Anterior cingulate cortex (tissue), 58 donors: ENCODE data around the gene RIGI.
"Not testable (repeated sequence)": the region's sequence is repeated elsewhere in the genome, so short reads cannot be mapped to it uniquely, and the experiment has no call there.

ENCODE experiments used
- DNase-seq, 58 donors: peaks; one replicate each; lab custom pipeline; 2025; lab: John Stamatoyannopoulos, UW

Gene RIGI

GRCh38 chr9:32526041-32526706, at the start of gene RIGI:
Gene RIGI, minus strand, starts transcription at chr9:32526196. Its CDS starts 30 bp downstream, at chr9:32526166.
- peak; percentile 15 to 88 (median 72) for DNase-seq

GRCh38 chr9:32574858-32575257, 48.9 kb upstream of the RIGI start:
- no peak for DNase-seq

- DNase-seq = no peak
Measured at GRCh38 chr9:32573821-32574220, 47.8 kb upstream of the RIGI start.

- DNase-seq = peak; percentile 49 to 96 (median 87)
Measured at GRCh38 chr9:32572900-32573523, 47.0 kb upstream of the RIGI start, which contains the start of gene NDUFB6. Gene NDUFB6, minus strand, starts transcription at chr9:32573159. Its CDS starts 99 bp downstream, at chr9:32573060.

- DNase-seq = peak in 41 of 58 donors; percentile 1 to 71 (median 35)
Measured at GRCh38 chr9:32571969-32572899, 46.2 kb upstream of the RIGI start.

- no peak for DNase-seq
Measured at GRCh38 chr9:32570262-32570661, 44.3 kb upstream of the RIGI start.

GRCh38 chr9:32566770-32567169, 40.8 kb upstream of the RIGI start:
- DNase-seq = no peak

- DNase-seq = no peak
Measured at GRCh38 chr9:32565967-32566366, 40.0 kb upstream of the RIGI start.

GRCh38 chr9:32558408-32558934, 32.5 kb upstream of the RIGI start:
- no peak for DNase-seq

- DNase-seq = no peak
Measured at GRCh38 chr9:32554591-32554990, 28.6 kb upstream of the RIGI start.

GRCh38 chr9:32554107-32554506, 28.1 kb upstream of the RIGI start:
- DNase-seq = no peak

GRCh38 chr9:32552172-32552872, 26.3 kb upstream of the RIGI start, which contains the start of the genes SMIM27 and TOPORS:
Gene SMIM27, plus strand, starts transcription at chr9:32552327. Its CDS starts 108 bp downstream, at chr9:32552435.
Gene TOPORS, minus strand, starts transcription at chr9:32552586. Its CDS starts 150 bp downstream, at chr9:32552436.
- peak; percentile 73 to 98 (median 89) for DNase-seq

- DNase-seq = peak in 32 of 58 donors; percentile 3 to 69 (median 32)
Measured at GRCh38 chr9:32551276-32552051, 25.5 kb upstream of the RIGI start.

- DNase-seq = peak; percentile 70 to 97 (median 93)
Measured at GRCh38 chr9:32550562-32551275, 24.7 kb upstream of the RIGI start.

GRCh38 chr9:32550150-32550561, 24.2 kb upstream of the RIGI start:
- DNase-seq = peak in 13 of 58 donors; percentile 1 to 37 (median 22)

GRCh38 chr9:32548213-32548612, 22.2 kb upstream of the RIGI start:
- DNase-seq = not testable (repeated sequence)

- DNase-seq = no peak
Measured at GRCh38 chr9:32545884-32546283, 19.9 kb upstream of the RIGI start.

GRCh38 chr9:32543047-32543446, 17.1 kb upstream of the RIGI start:
- DNase-seq = no peak
